HepG2 (cell line): ENCODE measurements around the gene AMY2A. TPM values are rescaled to one million over a fixed set of nuclear protein-coding genes. Genes with fewer than 3 reads are reported as not detected.

Experiments used
- ATAC-seq: fragments of 200-7000 bp; cut with Tn5 transposase; 3 replicates; pipeline ENCODE4 v1.9.1; 2020; ENCODE audit warnings: mild to moderate bottlenecking, moderate library complexity
- BruUV-seq: library from RNA; stranded (reverse); fragments of 400-500 nt; replicated peaks from 2 replicates; lab custom pipeline; 2021; lab: Mats Ljungman, UMichigan
- CTCF ChIA-PET: fragments of 300-600 bp; formaldehyde crosslinking; extraction: SDS; loops from one replicate; lab custom pipeline; 2021; ENCODE audit warnings: low total read pairs, inconsistent platforms, low intra/inter-chr PET ratio; lab: Yijun Ruan, JAX
- POLR2A ChIA-PET: fragments of 350-600 bp; sonication (Branson Sonifier 250); formaldehyde crosslinking; loops from one replicate; lab custom pipeline; 2020; ENCODE audit warnings: antibody characterized with exemption, inconsistent platforms; lab: Yijun Ruan, JAX
- DNase-seq: peaks from one replicate; pipeline ENCODE4 v3.0.0-alpha.2; 2015; ENCODE audit warnings: low spot score
- FAIRE-seq: peaks from 3 replicates; lab custom pipeline; 2011; peaks lifted over from hg19 to GRCh38; lab: Jason Lieb, UNC
- H2AFZ ChIP-seq: one replicate; pipeline ENCODE4 v1.6.1; 2011; ENCODE audit warnings: low read length, inconsistent platforms
- H3K27ac ChIP-seq: fragments of 300-600 bp; 3 replicates; pipeline ENCODE4 v1.8.0; 2011; ENCODE audit warnings: mixed run types, mild to moderate bottlenecking, mixed read lengths, low read length, inconsistent platforms; ENCODE audit not compliant: insufficient read depth; ENCODE audit errors: extremely low read length
- H3K27me3 ChIP-seq, 2 experiments: fragments of 200-600 bp in 1 of 2; 2 replicates in 1 of 2; 3 replicates in 1 of 2; pipeline versions ENCODE4 v1.6.0 to v1.8.0; 2011; ENCODE audit warnings: low read length in 2 of 2, mild to moderate bottlenecking in 2 of 2, moderate library complexity in 2 of 2, inconsistent platforms in 1 of 2; ENCODE audit not compliant: insufficient read depth in 2 of 2, control insufficient read depth in 1 of 2
- H3K36me3 ChIP-seq, 2 experiments: fragments of 200-600 bp in 1 of 2; replicated peaks in 1 of 2; 2 replicates in 1 of 2; 3 replicates in 1 of 2; pipeline versions ENCODE4 v1.5.1 to v1.8.0; 2011; ENCODE audit warnings: low read length in 2 of 2, inconsistent platforms in 1 of 2; ENCODE audit not compliant: insufficient read depth in 2 of 2, control insufficient read depth in 1 of 2
- H3K4me1 ChIP-seq: 2 replicates; pipeline ENCODE4 v1.5.1; 2012; ENCODE audit warnings: low read length, inconsistent platforms; ENCODE audit not compliant: insufficient read depth
- H3K4me2 ChIP-seq: 2 replicates; pipeline ENCODE4 v1.6.0; 2011; ENCODE audit warnings: low read depth, low read length, inconsistent platforms
- H3K4me3 ChIP-seq, 3 experiments: fragments of 200-600 bp in 1 of 3; sonication (generic), shearing (Covaris generic) in 1 of 3; replicated peaks in 1 of 3; 2 replicates each; pipeline ENCODE4 v1.5.1; 2011 to 2016; ENCODE audit warnings: low read length in 3 of 3, inconsistent platforms in 2 of 3, low read depth in 2 of 3, mild to moderate bottlenecking in 2 of 3, control low read depth in 1 of 3, mixed read lengths in 1 of 3; ENCODE audit not compliant: insufficient read depth in 1 of 3
- H3K79me2 ChIP-seq: one replicate; pipeline ENCODE4 v1.6.1; 2011; ENCODE audit warnings: low read length, inconsistent platforms; ENCODE audit not compliant: insufficient read depth
- H3K9ac ChIP-seq: 2 replicates; pipeline ENCODE4 v1.6.0; 2011; ENCODE audit warnings: mild to moderate bottlenecking, low read depth, low read length, inconsistent platforms; ENCODE audit not compliant: insufficient read depth
- H3K9me3 ChIP-seq: 2 replicates; pipeline ENCODE4 v1.5.1; 2012; ENCODE audit warnings: mild to moderate bottlenecking, low read length
- H4K20me1 ChIP-seq: 2 replicates; pipeline ENCODE4 v1.6.0; 2011; ENCODE audit warnings: inconsistent platforms, mild to moderate bottlenecking, low read length, moderate library complexity; ENCODE audit not compliant: insufficient read depth
- ETS1 ChIP-seq: sonication (generic); formaldehyde crosslinking; IDR thresholded peaks from 2 replicates; pipeline ENCODE4 v1.4.0; 2020; ENCODE audit warnings: missing genetic modification reagents
- FOXC1 ChIP-seq: sonication (generic); formaldehyde crosslinking; IDR thresholded peaks from 2 replicates; pipeline ENCODE4 v1.8.0; 2022; ENCODE audit warnings: mild to moderate bottlenecking, missing genetic modification reagents, borderline replicate concordance
- GPN1 ChIP-seq: sonication (generic); formaldehyde crosslinking; IDR thresholded peaks from 2 replicates; pipeline ENCODE4 v1.5.1; 2020; ENCODE audit warnings: missing genetic modification reagents, borderline replicate concordance
- HMG20A ChIP-seq: IDR thresholded peaks from 2 replicates; pipeline ENCODE4 v1.6.1; 2016; ENCODE audit warnings: borderline replicate concordance
- KLF12 ChIP-seq: sonication (generic); formaldehyde crosslinking; IDR thresholded peaks from 2 replicates; pipeline ENCODE4 v1.4.0; 2020; ENCODE audit warnings: missing genetic modification reagents, borderline replicate concordance
- NR3C1 ChIP-seq: sonication (generic); formaldehyde crosslinking; IDR thresholded peaks from 2 replicates; pipeline ENCODE4 v1.4.0; 2020; ENCODE audit warnings: missing genetic modification reagents
- PPARG ChIP-seq: conservative IDR thresholded peaks from 2 replicates; pipeline ENCODE4 v1.6.1; 2016; ENCODE audit warnings: missing biosample characterization, missing genetic modification reagents
- SPEN ChIP-seq: sonication (generic); formaldehyde crosslinking; IDR thresholded peaks from 2 replicates; pipeline ENCODE4 v1.5.1; 2020; ENCODE audit warnings: low read depth, mild to moderate bottlenecking, missing genetic modification reagents
- TARDBP ChIP-seq: sonication (generic); formaldehyde crosslinking; IDR thresholded peaks from 2 replicates; pipeline ENCODE4 v1.8.0; 2022; ENCODE audit warnings: mild to moderate bottlenecking, missing genetic modification reagents
- TCF7L2 ChIP-seq: IDR thresholded peaks from 2 replicates; pipeline ENCODE4 v1.6.1; 2011; ENCODE audit warnings: mild to moderate bottlenecking, low read depth, low read length, moderate library complexity
- ZNF496 ChIP-seq: sonication (generic); formaldehyde crosslinking; IDR thresholded peaks from 2 replicates; pipeline ENCODE4 v1.8.1; 2023; ENCODE audit warnings: mild to moderate bottlenecking, moderate library complexity, missing genetic modification reagents; ENCODE audit not compliant: insufficient replicate concordance
- ZNF598 ChIP-seq: sonication (generic); formaldehyde crosslinking; IDR thresholded peaks from 2 replicates; pipeline ENCODE4 v1.5.1; 2020; ENCODE audit warnings: mild to moderate bottlenecking, missing genetic modification reagents, borderline replicate concordance
- ZNF674 ChIP-seq: sonication (generic); formaldehyde crosslinking; IDR thresholded peaks from 2 replicates; pipeline ENCODE4 v1.5.0; 2020; ENCODE audit warnings: low read depth, mild to moderate bottlenecking, missing genetic modification reagents
- WGBS: methylation state at CpG from one replicate; pipeline ENCODE4 v1.1.6; 2017; ENCODE audit warnings: low lambda C conversion rate; 5-methylcytosine and 5-hydroxymethylcytosine counted together
- in situ Hi-C: cut with HindIII; loops from 2 replicates; pipeline ENCODE4 v1.10.0; 2017; ENCODE audit warnings: low pct_unique_long_range_greater_than_20kb; ENCODE audit not compliant: extremely low pct_ligation_motif_present
- intact Hi-C: fragments of 100-400 bp; cut with micrococcal nuclease; formaldehyde crosslinking; loops from one replicate; pipeline ENCODE4 v1.10.0; 2022; ENCODE audit not compliant: unreplicated experiment
- polyA plus RNA-seq, 8 experiments: library from polyadenylated mRNA; depleted of rRNA in 3 of 8; stranded (reverse) in 7 of 8; unstranded in 1 of 8; fragments of >200 nt; fragmentation: Illumina TruSeq in 4 of 8; extraction: Trizol in 4 of 8; gene quantifications; 2 replicates each; pipeline versions ENCODE4 v1.2.1 to v1.2.3, GENCODE V29; 2011 to 2016; ENCODE audit warnings: low read depth in 4 of 8, missing spikeins in 1 of 8, mixed read lengths in 1 of 8; ENCODE audit not compliant: insufficient read depth in 1 of 8
- total RNA-seq, 5 experiments: library from RNA; depleted of rRNA; stranded (reverse); fragments of >200 nt; fragmentation: Illumina TruSeq; extraction: Trizol; gene quantifications; 2 replicates each; pipeline ENCODE4 v1.2.3, GENCODE V29; 2016; ENCODE audit warnings: low read depth in 1 of 5
- TF ChIP-seq, protein P1 (sequence below): sonication (generic); formaldehyde crosslinking; IDR thresholded peaks from 2 replicates; pipeline ENCODE4 v1.5.0; 2020; ENCODE audit warnings: mild to moderate bottlenecking, missing genetic modification reagents
- TF ChIP-seq, protein P2 (sequence below): sonication (generic); formaldehyde crosslinking; IDR thresholded peaks from 2 replicates; pipeline ENCODE4 v1.4.0; 2020; ENCODE audit warnings: missing genetic modification reagents

AMY2A gene
- total and polyA plus RNA-seq, 2 of the 13 experiments (the other 11 are each of a cell fraction or from before 2014, with no cell fraction given), result not detected

GRCh38 chr1:103583887-103584286 lies 33.3 kb upstream of the AMY2A start:
- no peak for TF ChIP-seq FOXC1 (CRISPR knock-in tag)
- no peak for TF ChIP-seq HMG20A (CRISPR knock-in tag)
- no peak for TF ChIP-seq PPARG (CRISPR knock-in tag)
- no peak for TF ChIP-seq KLF12 (CRISPR knock-in tag)
- TF ChIP-seq, all 625 proteins: peak for 0

DNA sequence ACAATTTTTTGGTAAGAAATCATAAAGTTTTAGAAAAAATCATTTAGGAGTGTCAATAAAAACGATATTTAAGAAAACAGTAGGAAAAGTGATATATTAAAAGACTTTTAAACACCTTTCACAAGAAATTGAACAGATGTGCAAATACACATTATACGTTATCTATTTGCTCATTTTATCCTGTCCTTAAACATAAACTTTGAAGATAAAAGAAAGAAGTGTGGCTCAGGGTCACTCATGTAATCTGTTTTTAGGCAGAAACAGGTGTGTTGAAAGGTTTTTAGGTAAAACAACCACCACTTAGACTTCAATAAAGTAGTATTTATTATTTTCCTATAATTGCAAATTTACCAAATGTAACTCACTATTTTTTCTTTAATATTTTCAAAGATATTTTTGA lies 32.7 kb upstream of the AMY2A start:
- FAIRE-seq (no peak), DNase-seq (no peak), ATAC-seq (no peak)
- Histone ChIP-seq H3K4me1 (no peaks in the 10 kb centered on the region), H3K79me2 (no peaks in the 10 kb centered on the region), H3K9ac (no peak overlapping the region), H3K36me3 (no peaks in the 10 kb centered on the region), H3K4me3 (no peak overlapping the region), H3K27ac (no peak overlapping the region), H3K27me3 (no peaks in the 10 kb centered on the region; a peak in 1 of 5 replicates), H3K9me3 (peaks cover 15% of the 10 kb centered on the region), H2AFZ (no peak overlapping the region), H4K20me1 (no peaks in the 10 kb centered on the region), H3K4me2 (no peak overlapping the region)
- intact Hi-C loops, result no loop called here
- 14% methylated on average over 2 of the region's 2 CpGs for WGBS
- CTCF ChIA-PET, result no interaction called here
- no TSS peak for BruUV-seq
- in situ Hi-C loops, result no loop called here
- POLR2A ChIA-PET, result no interaction called here
- TF ChIP-seq TCF7L2, result no peak
- TF ChIP-seq ZNF674, result no peak
- no peak for TF ChIP-seq SPEN (CRISPR knock-in tag)
- TF ChIP-seq NR3C1 (CRISPR knock-in tag), result no peak
- TF ChIP-seq GPN1 (CRISPR knock-in tag), result no peak
- no peak for TF ChIP-seq ZNF496 (CRISPR knock-in tag)
- TF ChIP-seq ZNF598 (CRISPR knock-in tag), result no peak
- TF ChIP-seq, protein P1, sequence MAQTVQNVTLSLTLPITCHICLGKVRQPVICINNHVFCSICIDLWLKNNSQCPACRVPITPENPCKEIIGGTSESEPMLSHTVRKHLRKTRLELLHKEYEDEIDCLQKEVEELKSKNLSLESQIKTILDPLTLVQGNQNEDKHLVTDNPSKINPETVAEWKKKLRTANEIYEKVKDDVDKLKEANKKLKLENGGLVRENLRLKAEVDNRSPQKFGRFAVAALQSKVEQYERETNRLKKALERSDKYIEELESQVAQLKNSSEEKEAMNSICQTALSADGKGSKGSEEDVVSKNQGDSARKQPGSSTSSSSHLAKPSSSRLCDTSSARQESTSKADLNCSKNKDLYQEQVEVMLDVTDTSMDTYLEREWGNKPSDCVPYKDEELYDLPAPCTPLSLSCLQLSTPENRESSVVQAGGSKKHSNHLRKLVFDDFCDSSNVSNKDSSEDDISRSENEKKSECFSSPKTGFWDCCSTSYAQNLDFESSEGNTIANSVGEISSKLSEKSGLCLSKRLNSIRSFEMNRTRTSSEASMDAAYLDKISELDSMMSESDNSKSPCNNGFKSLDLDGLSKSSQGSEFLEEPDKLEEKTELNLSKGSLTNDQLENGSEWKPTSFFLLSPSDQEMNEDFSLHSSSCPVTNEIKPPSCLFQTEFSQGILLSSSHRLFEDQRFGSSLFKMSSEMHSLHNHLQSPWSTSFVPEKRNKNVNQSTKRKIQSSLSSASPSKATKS (CRISPR knock-in tag), result no peak
- TF ChIP-seq TARDBP (CRISPR knock-in tag), result no peak
- TF ChIP-seq, protein P2, sequence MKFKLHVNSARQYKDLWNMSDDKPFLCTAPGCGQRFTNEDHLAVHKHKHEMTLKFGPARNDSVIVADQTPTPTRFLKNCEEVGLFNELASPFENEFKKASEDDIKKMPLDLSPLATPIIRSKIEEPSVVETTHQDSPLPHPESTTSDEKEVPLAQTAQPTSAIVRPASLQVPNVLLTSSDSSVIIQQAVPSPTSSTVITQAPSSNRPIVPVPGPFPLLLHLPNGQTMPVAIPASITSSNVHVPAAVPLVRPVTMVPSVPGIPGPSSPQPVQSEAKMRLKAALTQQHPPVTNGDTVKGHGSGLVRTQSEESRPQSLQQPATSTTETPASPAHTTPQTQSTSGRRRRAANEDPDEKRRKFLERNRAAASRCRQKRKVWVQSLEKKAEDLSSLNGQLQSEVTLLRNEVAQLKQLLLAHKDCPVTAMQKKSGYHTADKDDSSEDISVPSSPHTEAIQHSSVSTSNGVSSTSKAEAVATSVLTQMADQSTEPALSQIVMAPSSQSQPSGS (CRISPR knock-in tag), result no peak
- TF ChIP-seq ETS1 (CRISPR knock-in tag), result no peak

More at GRCh38 chr1:103583887-103584286, 33.3 kb upstream of the AMY2A start:
- ATAC-seq, result no peak
- Histone ChIP-seq H3K4me1 (no peaks in the 10 kb centered on the region), H3K36me3 (no peaks in the 10 kb centered on the region), H3K9ac (no peak overlapping the region), H3K9me3 (peaks cover 9% of the 10 kb centered on the region), H3K79me2 (no peaks in the 10 kb centered on the region), H3K4me2 (no peak overlapping the region), H3K4me3 (no peak overlapping the region), H3K27me3 (no peaks in the 10 kb centered on the region; a peak in 1 of 5 replicates), H3K27ac (no peak overlapping the region), H2AFZ (no peak overlapping the region), H4K20me1 (no peaks in the 10 kb centered on the region)
- POLR2A ChIA-PET, result no interaction called here
- no peak for DNase-seq
- FAIRE-seq, result no peak
- intact Hi-C loops, result no loop called here
- CTCF ChIA-PET, result no interaction called here
- in situ Hi-C loops, result no loop called here
- BruUV-seq, result no TSS peak
- 23% methylated on average over 3 of the region's 3 CpGs for WGBS
